GM18511 (cell line): ENCODE results near the gene PKDCC.

ENCODE experiments used
- ATAC-seq: cut with Tn5 transposase; IDR thresholded peaks from one replicate; pipeline ENCODE4 v1.9.1; 2021; ENCODE audit warnings: mild to moderate bottlenecking, moderate library complexity; ENCODE audit not compliant: unreplicated experiment

Gene PKDCC

GRCh38 chr2:42086500-42086953 is 38.7 kb downstream of the PKDCC start:
- no peak for ATAC-seq

- no peak for ATAC-seq
These were observed 39.5 kb downstream of the PKDCC start for GRCh38 chr2:42087137-42087856.

- no peak for ATAC-seq
These were observed 40.0 kb downstream of the PKDCC start for GRCh38 chr2:42087857-42088195.

GRCh38 chr2:42089340-42089925 is 41.6 kb downstream of the PKDCC start:
- peak; percentile 82 for ATAC-seq

GRCh38 chr2:42090216-42090615 is 42.4 kb downstream of the PKDCC start:
- ATAC-seq: no peak

- ATAC-seq: no peak
These were observed 43.9 kb downstream of the PKDCC start for GRCh38 chr2:42091671-42092070.

GRCh38 chr2:42092084-42092996 is 44.5 kb downstream of the PKDCC start:
- no peak for ATAC-seq

- ATAC-seq: no peak
These were observed 46.3 kb downstream of the PKDCC start for GRCh38 chr2:42094114-42094513.

- ATAC-seq: no peak
These were observed 48.1 kb downstream of the PKDCC start for GRCh38 chr2:42095923-42096408.

- peak; percentile 61 for ATAC-seq
These were observed 49.2 kb downstream of the PKDCC start for GRCh38 chr2:42096869-42097591.

GRCh38 chr2:42098571-42099437 is 51.0 kb downstream of the PKDCC start:
- no peak for ATAC-seq

- no peak for ATAC-seq
These were observed 51.8 kb downstream of the PKDCC start for GRCh38 chr2:42099438-42100173.

GRCh38 chr2:42100683-42101205 is 52.9 kb downstream of the PKDCC start:
- no peak for ATAC-seq

- ATAC-seq: no peak
These were observed 53.6 kb downstream of the PKDCC start for GRCh38 chr2:42101206-42102023.

- peak; percentile 67 for ATAC-seq
These were observed 54.3 kb downstream of the PKDCC start for GRCh38 chr2:42102024-42102590.

- ATAC-seq: peak; percentile 7
These were observed 55.0 kb downstream of the PKDCC start for GRCh38 chr2:42102591-42103450.

- no peak for ATAC-seq
These were observed 56.0 kb downstream of the PKDCC start for GRCh38 chr2:42103829-42104228.
